PC-9 (cell line): ENCODE results near the gene FANCG.

Source experiments
- CTCF ChIP-seq: fragments of 200-600 bp; sonication (generic); conservative IDR thresholded peaks from 2 replicates; pipeline ENCODE4 v1.6.1; 2017; ENCODE audit warnings: mixed run types, antibody characterized with exemption, mild to moderate bottlenecking, moderate library complexity
- EZH2 ChIP-seq: fragments of 200-600 bp; sonication (generic); IDR thresholded peaks from 2 replicates; pipeline ENCODE4 v1.8.0; 2017; ENCODE audit warnings: antibody characterized with exemption, low read depth

DNA sequence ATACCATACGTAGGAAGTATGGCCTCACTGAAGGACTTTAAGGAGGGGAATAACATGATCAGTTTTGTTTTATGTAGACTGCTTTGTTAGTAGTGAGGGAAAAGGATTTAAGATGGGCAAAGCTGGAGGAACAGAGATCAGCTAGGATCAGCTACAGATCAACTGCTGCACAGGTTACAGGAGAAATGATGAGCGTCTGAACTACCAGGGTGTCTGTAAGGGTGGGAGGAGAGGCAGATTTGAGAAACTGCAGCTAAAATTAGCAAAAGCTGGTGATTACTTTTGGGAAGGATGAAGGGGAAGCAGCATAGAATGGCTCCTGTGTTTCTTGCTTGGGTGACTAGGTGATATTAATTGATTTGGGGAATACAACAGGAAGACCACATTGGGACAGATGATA is 46.6 kb downstream of the FANCG start:
- TF ChIP-seq CTCF (no peak), EZH2 (no peak)
